DMS79 (cell line): ENCODE results near the gene SLA2.
"Not testable (repeated sequence)": the region's sequence is repeated elsewhere in the genome, so short reads cannot be mapped to it uniquely, and the experiment has no call there.

ENCODE experiments used
- DNase-seq: peaks from one replicate; lab custom pipeline; 2025; lab: John Stamatoyannopoulos, UW

Gene SLA2

DNA sequence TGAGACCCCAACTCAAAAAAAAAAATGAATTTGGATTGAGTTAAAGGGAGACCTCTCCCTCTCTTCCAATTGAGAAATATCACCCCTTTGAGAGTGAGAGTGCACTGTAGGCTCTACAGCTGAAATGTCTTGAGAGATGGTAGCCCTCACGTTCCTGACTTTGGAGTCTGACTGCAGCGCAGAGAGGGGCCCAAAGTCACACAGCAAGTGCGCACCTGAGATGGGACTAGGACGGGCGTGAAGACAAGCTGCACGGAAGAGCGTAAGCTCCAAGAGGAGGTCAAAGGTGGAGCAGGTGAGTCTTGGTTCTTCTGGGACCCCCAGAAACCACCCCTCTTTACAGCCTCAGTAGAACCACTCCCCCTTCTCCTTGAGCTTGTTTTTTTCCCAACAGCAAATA, 643 bp downstream of the SLA2 start:
- DNase-seq, result no peak

DNA sequence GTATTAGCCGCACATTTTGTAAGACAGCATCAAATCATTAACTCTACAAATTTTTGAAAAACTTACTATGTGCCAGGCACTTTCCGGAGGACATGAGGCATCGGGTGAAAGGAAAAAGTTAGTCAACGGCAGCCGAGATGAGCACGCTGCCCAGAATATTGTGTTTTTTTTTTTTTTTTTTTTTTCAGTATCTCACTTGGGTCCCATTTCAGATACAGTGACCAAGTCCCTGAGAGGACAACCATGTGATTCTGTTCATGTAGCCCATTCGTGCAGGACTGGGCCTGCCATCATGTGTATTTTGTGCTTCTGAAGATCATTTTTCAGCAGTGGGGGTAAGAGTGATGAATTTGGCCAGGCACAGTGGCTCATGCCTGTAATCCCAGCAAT, 1.3 kb downstream of the SLA2 start:
- no peak for DNase-seq

DNA sequence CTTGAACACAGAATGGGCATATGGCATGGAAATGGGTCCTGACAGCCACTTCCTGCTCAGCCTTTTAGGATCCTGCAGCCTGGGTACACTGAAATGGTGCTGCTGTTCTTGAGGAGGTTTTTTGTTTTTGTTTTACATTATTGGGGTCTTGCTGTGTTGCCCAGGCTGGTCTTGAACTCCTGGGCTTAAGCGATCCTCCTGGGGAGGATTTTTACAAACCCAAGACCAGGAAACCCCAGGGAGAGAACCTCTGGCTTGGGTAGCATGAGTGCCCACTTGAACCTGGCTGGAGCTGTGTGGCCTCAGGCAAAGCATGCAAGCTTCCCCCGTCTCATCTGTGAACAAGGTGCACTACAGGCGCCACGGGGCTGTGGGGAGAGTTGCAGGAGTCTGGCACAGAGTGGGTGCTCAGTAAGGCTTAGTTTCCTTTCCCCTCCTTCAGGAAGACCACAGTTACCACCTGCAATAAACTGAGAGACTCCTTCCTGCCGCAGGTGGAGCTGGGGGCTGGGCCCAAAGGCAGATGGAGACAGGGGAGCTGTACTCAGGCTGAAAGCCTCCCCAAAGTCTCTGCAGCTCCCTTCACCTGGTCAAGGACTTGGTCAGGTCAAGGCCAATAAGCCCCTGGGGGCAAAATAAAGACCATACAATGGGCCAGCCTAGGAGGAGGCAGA, 1.8 kb downstream of the SLA2 start:
- DNase-seq, result no peak

DNA sequence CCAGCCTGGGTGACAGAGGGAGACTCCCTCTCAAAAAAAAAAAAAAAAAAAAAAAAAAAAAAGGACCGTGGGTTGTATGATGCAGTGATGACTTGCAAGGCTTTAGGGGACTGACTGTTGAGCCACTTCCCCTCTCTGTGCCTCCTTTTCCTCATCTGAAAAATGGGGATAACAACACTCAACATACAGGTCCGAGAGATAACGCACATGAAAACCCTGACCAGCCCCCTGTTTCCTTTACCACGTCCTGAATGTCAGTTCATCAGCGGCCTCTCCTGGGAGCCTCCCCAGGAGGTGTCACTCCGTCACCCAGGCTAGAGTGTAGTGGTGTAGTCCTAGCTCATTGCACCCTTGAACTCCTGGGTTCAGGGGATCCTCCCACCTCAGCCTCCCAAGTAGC, 3.9 kb downstream of the SLA2 start:
- no peak for DNase-seq

DNA sequence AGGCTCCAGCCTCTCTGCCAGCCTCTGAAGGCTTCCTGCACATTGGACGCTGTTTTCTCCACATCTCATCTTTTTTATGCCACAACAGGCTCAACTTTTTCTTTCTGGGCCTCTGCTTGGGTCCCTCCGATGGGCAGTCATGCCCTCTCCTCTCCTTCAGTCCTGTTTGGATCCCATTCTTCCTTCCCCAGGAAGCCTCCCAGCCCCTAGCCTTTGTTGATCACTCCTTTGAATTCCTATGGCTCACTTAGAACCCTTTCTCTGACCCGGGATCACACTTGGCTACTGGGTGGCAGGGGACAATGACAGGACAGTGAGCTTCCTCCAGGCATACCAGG, 4.5 kb downstream of the SLA2 start:
- no peak for DNase-seq

DNA sequence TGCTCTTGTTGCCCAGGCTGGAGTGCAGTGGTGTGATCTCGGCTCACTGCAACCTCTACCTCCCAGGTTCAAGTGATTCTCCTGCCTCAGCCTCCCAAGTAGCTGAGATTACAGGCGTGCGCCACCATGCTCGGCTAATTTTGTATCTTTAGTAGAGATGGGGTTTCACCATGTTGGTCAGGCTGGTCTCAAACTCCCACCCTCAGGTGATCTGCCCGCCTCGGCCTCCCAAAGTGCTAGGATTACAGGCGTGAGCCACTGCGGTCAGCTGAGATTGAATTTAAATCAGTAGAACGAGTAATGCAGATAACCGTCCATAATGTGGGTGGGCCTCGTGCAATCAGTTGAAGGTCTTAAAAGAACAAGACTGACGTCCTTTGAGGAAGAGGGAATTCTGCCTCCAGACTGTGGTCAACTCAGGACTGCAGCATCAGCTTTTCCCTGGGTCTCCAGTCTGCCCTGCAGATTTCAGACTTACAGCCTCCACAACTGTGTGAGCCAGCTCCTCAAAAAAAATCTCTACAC, 7.1 kb downstream of the SLA2 start:
- DNase-seq, result not testable (repeated sequence)

DNA sequence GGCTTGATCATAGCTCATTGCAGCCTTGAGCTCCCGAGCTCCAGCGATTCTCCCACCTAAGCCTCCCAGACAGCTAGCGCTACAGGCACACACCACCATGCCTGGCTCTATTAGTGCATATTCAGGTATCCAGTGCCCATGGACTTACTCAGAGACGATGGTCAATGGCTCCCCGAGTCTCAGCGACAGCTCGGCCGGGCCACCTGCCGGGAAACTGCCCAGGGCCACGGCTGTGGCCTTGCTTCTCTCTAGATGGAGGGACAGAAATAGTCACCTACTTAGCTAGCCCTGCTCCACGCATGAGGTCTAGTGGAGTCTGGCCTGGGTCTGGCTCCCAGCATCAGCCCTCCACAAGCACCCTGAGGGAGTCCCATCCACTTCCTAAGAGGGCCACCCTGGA, 11.7 kb downstream of the SLA2 start:
- DNase-seq, result no peak

DNA sequence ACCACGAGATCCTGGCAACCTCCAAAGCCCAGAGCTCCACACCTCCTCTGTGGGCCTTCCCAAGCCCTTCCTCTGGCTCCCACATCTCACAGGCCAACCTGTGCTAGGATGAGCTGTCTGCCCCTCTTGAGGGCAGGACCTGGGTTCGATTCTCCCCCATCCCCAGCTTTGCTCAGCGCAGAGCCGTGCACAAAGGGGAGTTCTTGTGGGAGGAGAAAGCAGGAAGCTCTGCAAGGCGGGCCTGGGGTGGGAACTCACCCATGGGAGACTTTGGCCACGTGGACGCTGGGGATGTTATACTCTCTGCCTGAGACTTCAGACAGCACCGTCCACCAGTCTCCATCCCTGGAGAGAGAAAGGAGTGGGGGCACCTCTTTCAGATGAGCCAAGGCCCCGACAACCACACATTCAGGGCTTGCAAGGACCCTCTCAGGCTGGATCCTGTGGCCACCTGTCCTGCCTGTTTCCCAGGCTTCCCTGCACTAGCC, 12.7 kb downstream of the SLA2 start:
- DNase-seq, result no peak

DNA sequence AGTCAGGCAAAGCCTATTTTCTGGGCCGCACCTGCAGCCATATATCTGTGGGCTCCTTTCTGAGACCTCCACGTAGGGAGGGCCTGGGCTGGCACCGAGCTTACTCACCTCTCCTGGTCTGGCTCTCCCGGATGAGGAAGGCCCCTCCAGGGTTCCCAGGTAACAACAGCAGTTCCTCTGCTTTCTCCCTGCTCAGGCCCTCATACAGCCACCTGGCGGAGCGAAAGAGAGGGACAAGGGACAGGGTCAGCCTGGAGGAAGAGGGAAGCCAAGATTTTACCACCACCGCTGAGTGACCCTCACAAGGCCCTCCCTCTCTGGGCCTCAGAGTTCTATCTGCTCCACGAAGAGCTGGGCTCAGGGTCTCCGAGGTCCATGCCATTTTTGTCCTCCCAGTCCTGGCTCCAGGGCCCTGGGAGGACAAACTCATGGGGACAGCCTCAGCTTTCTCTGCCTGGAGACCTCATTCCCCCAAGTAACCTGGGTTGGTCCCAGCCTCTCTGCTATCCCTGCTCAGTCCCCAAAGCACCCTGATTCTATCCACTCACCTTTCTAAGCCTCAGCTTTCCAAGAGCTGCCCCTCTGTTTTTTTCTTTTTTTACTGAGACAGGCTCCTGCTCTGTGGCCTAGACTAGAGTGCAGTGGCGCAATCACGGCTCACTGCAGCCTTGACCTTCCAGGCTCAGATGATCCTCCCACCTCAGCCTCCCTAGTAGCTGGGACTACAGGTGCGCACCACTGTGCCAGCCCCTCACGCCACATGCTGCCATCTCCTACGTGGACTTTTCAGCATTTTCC, 13.3 kb downstream of the SLA2 start:
- no peak for DNase-seq

DNA sequence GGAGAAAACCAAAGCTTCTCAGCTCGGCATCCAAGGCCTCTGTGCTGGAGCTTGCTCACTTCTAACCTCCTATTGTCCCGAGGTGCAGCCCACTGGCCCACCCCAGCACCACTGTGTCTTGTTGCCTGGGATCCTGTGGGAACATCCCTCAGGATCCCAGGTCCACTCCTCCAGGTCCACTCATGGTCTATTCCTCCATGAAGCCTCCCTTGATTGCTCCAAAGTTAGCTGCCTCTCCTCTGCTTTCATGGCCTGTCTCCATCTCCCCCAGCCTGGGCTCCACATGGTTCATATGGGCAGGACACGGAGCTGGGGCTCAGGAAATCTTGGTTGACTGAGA, 13.9 kb downstream of the SLA2 start:
- no peak for DNase-seq

DNA sequence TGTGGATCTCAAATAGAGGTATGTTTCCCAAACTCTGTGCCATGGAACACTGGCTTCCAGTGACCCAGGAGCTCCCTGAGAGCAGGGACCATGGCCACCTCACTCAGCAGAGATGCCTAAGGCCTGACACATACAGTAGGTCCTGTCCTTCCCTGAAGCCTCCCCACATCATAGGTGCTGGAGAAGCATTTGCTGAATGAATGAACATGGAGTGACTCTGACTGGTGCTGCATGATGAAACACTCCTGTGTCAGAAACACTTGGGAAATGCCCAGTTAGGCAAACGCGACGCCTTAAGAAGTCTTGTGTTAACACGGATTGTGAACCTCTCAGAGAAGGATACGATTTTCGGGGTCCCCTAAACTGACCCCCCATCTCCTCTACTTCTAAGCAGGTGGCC, 14.3 kb downstream of the SLA2 start:
- DNase-seq, result no peak

DNA sequence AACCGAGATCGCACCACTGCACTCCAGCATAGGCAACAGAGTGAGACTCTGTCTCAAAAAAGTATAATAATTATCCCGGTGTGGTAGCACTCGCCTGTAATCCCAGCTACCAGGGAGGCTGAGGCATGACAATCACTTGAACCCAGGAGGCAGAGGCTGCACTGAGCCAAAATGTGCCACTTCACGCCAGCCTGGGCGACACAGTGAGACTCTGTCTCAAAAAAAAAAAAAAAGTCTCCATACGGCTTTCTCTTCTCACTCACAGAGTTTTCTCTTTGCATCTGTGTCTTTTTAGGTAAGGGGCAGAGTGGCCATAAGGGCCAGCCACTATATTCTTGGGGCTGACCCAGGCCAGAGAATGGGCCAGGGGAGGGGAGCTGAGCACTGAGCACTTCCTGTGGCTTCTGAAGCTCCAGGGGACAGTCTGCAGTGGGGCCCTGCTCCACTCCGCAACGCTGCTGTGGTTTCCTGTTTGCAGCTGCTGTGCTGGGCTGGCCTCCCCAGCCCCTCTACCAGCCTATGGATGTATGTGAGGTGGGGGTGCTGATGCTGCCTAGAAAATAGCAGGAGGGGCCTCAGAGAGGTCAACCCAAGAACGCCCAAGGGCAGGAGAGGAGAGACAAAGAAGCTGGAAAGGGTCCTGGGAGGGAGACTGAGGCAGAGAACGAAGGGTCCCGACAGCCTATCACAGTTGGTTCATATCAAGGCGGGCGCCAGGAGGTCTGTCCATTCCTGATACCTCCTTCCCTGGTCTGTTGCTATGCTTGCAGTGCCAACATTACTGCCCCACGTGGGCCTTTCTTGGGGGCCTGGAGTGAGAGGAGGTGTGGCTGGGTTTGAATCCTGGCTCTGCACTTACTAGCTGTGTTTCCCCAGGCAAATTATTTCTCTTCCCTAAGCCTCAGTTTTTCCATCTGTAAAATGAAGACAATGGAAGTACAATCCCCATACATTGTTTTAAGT, 16.0 kb downstream of the SLA2 start:
- DNase-seq, result no peak

DNA sequence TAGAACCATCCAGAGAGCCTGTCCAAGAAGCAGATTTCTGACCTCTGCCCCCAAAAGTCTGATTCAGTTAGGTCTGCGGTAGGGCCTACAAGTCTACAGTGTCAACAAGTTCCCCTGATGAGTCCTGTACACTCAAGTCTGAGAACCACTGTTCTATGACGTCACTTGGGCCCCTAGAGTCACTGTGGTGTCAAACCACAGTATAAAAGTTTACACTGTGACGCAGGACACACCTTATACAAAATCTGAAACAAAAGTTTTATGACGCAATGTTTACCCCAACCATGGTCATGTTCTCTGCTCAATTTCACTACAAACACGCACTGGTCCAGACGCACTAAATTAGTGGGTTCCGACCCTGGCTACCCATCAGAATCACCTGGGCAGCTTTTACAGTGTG, 17.9 kb downstream of the SLA2 start:
- DNase-seq, result no peak

DNA sequence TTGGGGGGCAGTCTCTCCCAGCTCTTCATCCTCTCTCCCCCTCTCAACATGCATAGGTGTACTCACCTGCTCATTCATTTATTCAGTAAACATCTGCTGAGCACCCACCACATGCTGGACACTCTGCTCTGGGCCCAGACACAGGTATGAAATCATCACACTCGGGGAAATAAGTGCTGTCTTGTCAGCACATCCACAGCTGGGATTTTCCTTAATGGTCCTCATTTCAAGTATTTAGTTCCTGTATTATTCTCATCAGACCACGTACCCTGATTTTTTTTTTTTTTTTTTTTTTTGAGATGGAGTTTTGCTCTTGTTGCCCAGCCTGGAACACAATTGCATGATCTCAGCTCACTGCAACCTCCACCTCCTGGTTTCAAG, 21.1 kb downstream of the SLA2 start:
- DNase-seq, result no peak

DNA sequence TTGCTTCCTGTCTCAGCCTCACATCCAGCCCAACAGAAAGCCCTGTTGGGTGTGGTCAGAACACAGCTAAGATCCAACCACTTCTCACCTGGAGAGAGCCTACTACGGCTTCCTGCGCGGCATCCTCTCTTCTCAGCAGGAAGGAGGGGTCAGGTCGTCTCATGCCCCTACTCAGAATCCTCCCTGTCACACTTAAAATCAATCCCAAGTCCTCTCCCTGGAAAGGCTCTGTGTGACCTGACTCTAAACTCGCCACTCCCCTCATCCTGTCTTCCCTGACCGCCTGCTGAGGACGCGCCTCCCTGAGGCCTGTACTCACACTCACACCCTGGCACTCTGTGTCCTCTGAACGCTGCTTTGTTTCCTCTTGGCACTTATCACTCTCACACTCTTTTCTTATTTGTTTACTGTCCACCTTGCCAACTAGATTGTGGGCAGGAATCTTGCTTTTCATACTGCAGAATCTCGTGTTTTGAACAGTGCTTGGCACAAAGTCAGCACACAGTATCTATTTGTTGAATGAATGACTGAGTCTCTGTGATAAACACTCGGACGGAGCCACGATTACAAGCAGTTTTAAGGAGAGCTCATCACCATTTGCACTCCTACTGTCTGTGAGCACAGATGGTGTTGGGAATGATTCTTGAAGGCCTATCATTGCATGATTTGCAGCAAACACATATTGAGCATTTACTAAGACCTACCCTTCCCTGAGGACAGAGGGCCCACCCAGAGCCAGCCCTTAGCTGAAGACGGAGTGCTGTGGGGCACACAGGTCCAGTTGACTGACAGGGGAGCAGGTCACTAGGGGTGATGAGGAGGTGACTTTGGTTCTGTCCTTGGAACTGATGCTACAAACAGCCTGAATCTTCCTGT, 21.7 kb downstream of the SLA2 start:
- DNase-seq, result no peak

DNA sequence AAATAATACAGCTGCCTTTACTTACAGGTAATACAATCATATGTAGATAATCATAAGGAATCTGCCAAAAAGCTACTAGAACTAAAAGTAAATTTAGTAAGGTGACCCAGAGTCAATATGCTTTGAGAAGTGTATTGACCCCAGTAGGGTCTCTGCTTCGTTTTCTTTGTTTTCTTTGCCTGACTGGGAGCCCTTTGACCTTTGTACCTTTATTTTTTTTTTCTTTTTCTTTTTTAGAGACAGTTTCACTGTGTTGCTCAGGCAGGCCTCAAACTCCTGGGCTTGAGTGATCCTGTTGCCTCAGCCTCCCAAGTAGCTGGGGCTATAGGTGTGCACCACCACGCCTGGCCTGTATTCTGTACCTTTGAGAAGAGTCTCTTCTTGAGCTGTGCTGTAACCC, 22.6 kb downstream of the SLA2 start:
- DNase-seq, result no peak

DNA sequence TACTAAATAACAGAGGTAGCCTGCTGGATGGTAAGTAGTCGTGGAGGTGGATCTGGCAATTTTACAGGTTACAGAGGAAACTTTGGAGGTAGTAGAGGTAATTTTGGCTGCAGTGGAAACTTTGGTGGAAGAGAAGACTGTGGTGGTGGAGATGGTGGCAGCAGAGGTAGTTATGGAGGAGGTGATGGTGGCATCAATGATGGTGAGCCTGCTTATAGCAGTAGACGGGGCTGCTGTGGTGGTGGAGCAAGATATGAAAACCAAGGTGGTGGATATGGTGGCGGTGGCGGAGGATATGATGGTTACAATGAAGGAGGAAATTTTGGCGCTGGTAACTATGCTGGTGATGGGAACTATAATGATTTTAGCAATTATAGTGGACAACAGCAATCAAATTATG, 25.1 kb downstream of the SLA2 start:
- no peak for DNase-seq

DNA sequence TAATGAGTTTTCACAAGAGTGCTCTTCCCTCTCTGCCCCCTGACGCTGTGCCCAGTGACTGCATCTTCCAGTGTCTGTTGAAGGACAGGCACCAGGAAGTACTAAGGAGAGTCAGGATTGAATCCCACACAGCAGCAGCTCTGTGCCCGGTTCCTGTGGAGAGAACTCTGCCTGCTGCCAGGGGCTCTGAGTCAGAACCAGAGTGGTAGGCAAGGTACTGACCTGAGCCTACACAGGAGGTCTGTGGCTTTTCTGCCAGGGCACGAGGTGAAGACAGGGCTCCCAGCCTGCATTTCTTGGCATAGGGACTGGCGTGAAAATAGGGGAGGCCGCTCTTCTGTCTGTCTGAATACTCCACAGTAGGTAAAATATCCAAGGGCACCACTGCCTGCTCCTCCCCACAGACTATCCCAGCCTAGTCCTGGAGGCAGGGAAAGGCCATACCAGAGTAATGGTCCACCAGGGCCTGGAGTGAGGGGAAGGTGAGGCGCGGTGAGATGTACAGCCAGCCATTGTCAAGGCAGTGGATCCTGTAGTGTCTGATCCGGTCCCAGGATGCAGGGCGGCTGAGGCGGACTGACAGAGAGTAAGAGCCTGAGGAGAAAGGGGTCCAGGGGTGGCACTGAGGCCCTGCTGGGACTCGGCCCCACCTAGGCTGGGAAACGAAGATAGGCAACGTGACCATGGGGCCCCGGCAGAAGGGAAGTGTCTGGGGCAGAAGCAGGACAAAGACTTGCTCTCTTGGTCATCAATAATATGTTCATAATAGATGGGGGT, 31.0 kb downstream of the SLA2 start:
- DNase-seq, result no peak

DNA sequence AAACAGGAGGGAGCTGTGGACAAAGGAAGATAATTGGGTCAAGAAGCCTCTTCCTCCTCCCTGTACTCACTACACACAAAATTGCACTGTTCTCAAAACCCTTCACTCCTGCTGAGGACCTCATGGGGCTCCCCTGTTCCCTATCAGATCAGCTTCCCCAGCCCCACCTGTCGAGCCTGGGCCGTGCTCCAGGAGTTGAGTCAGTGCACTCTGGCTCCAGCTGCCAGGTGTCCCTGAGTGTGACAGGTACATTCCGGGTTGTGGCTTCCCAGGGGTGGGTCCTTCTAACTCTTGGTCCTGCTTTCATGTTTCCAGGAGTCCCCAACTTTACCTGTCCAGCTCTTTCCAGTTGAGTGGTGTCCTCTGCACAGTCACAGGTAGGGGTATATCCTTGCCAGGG, 32.0 kb downstream of the SLA2 start:
- peak; percentile 14 for DNase-seq

DNA sequence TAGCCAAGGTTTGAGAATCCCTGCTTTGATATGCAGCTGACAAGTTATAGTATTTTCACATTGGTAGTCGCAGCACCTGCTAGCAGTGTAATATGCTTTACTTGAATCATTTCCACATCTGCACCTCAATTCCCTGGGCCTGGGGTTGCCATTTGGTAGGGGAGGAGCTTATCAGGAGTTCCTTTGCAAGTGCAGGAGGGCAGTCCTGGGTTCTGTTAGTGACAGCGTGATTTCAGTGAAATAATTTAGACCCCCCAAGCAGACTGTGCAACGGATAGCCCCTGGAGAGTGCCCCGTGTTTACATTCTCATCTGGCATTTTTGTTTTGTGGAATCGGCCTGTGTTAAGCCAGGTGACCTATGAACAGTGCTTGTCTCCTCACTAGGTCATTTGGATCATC, 34.4 kb downstream of the SLA2 start:
- DNase-seq, result no peak

DNA sequence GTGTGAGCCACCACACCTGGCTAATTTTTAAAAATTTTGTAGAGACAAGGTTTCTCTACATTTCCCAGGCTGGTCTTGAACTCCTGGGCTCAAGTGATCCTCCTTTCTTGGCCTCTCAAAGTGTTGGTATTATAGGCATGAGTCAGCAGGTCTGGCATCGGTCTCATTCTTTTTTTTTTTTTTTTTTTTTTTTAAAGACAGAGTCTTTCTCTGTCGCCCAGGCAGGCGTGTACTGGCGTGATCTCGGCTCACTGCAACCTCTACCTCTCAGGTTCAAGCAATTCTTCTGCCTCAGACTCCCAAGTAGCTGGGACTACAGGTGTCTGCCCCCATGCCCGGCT, 37.6 kb downstream of the SLA2 start:
- DNase-seq, result not testable (repeated sequence)
